NCI-H460 (cell line): Measurements from ENCODE around the gene RAVER2. TPM values are rescaled to one million over a fixed set of nuclear protein-coding genes. Genes with fewer than 3 reads are reported as not detected.
"Not testable (repeated sequence)": the region's sequence is repeated elsewhere in the genome, so short reads cannot be mapped to it uniquely, and the experiment has no call there.

Source experiments
- DNase-seq: peaks from one replicate; pipeline ENCODE4 v3.0.0-alpha.2; 2016; ENCODE audit warnings: low read depth; ENCODE audit errors: extremely low read depth
- total RNA-seq: library from RNA; depleted of rRNA; stranded (reverse); fragments of >200 nt; shearing (Covaris generic); gene quantifications from 2 replicates; pipeline ENCODE4 v1.2.3, GENCODE V29; 2014

Gene RAVER2
- total RNA-seq, 1 experiment from 2014 or later, result 13.2 TPM

GRCh38 chr1:64801851-64802523 lies 57.1 kb downstream of the RAVER2 start:
- no peak for DNase-seq

DNA sequence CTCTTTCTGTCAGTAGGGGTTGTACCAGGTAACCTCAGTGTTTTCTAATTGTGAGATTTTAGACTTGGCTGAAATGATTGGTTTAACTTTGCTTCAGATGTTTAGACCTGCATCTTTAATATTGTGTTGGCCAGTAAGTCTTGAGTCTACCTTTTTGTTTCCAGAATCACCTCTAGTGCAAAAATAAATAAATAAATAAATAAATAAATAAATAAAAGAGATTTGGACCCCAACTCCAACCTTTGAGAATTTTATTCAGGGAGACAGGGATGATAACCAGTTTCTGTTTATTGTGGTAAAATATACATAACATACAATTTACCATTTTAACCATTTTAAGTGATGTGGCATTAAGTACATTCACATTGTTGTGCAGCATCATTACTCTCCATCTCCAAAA lies 64.4 kb downstream of the RAVER2 start:
- no peak for DNase-seq

DNA sequence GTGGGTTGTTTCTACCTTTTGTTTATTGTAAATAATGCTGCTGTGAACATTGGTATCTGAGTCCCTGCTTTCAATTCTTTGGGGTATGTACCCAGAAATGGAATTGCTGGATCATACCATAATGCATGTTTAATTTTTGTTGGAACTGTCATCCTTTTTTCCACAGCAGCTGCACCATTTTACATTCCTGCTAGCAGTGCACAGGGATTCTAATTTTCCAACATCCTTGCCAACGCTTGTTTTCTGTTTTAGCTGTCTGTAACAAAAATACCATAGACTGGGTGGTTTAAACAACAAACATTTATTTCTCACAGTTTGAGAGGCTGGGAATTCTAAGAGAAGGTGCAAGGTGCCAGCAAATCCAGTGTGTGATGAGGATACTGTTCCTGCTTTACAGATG lies 65.1 kb downstream of the RAVER2 start:
- no peak for DNase-seq

DNA sequence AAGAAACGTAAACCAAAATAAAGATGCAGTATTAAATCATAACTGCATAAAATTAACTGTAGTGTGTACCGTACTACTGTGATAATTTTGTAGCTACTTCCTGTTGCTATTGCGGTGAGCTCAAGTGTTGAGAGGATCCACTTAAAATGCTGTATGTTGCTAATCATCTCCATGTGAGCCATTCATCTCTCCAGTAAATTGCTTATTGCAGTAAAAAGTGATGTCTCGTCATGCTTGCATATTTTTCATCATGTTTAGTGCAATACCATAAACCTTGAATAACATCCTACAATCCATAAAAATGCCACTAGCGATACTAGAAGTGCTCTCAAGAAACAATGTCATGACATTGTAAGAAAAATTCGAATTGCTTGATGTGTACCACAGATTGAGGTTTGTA lies 66.3 kb downstream of the RAVER2 start:
- DNase-seq, result no peak

DNA sequence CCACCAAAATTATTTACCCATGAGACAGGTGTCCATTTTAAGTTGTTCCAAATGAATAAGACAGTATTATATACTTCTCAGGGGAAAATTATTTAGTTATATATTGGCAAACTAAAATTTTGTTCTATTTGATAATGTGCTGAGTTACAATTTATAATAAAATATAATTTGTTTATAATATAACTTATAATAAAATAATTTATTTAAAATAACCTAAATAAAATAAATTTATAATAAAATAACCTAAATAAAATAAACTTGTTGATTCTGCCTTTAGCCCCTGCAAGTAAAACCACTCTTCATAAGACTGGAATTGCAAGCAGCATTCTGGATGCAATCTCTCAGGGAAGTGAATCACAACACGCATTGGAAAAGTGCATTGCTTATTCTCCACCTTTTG lies 69.6 kb downstream of the RAVER2 start:
- no peak for DNase-seq

GRCh38 chr1:64817364-64817763 lies 72.5 kb downstream of the RAVER2 start:
- DNase-seq, result not testable (repeated sequence)

DNA sequence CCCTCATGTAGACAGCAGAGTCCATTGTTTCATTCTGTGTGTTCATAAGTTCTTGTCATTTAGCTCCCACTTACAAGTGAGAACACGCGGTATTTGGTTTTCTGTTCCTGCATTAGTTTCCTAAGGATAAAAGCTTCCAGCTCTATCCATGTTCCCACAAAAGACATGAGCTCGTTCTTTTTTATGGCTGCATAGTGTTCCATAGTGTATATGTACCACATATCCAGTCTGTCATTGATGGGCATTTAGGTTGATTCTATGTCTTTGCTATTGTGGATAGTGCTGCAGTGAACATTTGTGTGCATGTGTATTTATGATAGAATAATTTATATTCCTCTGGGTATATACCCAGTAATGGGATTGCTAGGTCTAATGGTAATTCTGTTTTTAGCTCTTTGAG lies 75.7 kb downstream of the RAVER2 start:
- not testable (repeated sequence) for DNase-seq

- DNase-seq, result no peak
Measured at GRCh38 chr1:64822621-64823020, 77.7 kb downstream of the RAVER2 start.

DNA sequence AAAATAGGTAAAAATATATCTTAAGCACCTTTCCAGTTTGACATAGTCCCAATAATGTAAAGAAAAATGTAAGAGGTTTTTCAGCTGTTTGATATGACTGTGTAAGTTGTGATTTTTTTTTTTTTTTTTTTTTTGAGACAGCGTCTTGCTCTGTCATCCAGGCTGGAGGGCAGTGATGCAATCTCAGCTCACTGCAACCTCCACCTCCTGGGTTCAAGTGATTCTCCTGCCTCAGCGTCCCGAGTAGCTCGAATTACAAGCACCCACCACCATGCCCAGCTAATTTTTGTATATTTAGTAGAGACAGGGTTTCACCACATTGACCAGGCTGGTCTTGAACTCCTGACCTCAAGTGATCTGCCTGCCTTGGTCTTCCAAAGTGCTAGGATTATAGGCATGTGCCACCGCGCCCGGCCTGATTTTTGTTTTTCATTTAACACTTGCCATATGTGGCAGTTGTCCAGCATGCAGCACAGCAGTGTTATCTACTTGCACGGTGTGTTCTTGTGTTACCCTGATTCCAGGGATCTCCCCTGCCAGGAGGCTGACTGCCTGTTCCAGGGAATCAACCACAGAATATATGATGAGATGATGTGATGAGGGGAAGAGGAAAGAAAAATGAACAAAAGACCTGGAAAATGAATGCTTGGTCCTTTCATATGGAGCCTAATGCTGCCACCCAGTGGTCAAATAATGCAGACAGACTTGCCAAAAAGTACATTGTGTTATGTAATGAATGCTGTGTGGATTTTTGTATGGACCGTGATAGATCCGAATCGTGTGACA lies 79.0 kb downstream of the RAVER2 start:
- DNase-seq, result peak; percentile 77

DNA sequence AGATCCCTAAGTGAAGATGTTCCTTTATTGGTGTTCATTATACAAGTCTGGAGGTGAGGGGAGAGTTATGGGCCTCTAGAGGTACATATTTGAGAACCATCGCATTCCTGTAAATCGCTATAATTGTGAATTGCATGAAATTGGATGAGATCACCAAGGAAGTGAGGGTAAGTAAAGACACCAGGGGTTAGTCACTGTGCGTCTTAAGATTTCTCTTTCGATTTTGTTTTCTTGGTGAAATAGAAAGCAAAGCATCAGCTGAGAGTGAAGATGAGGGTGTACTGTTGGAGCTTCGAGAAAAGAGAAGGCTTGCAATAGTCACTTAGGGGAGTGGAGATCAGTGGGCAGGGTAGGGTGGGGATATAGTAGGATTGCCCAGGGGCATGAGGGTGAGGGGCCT lies 82.1 kb downstream of the RAVER2 start:
- DNase-seq, result no peak

DNA sequence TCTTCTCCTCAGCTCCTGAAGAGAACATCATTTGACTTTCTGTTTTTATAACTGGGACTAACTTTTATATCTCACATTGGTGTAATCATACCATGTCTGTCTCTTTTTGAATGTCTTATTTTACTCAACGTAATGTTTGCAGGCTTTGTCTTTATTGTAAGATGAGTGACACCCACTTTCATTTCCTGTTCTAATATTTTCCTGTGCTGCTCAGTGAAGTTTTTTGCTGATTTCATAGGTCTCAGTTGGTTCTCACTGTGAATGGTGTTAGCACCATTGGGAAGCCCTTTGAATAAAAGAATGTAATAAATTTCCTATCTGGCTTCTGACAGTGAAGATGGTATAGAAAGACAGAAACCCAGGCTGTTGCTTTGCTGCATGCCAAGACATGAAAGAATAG lies 84.0 kb downstream of the RAVER2 start:
- no peak for DNase-seq

DNA sequence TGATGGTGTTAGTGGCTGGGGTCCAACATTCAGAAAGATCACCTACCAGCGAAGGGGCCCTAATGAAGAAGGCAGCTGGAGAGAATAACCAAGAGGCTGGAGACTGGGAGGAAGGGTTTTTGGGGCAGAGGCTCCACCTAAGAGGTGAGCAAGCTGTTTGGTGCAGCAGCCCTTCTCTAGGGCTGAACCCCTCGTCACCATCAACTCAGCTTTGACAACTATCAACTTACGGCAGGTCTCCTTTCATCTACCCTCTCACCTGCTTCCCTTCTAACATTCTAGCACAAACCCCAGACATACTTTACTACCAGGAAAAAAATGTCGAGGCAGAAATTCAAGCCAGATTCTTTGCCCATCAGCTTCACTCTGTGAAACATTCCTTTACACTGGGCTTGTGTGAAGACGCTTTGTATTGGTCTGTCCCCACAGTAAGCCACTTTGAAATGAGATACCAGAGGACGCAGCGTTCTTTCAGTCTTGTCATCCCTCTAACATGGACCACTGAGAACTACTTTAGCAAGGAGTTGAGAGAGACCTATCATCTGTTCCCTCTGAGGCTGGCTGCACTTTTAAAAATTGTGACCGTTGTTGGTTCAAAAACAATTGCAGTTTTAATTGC lies 84.6 kb downstream of the RAVER2 start:
- DNase-seq, result no peak

GRCh38 chr1:64830030-64830651 lies 85.3 kb downstream of the RAVER2 start:
- no peak for DNase-seq

- DNase-seq, result no peak
Measured at GRCh38 chr1:64834734-64835133, 89.9 kb downstream of the RAVER2 start.

- DNase-seq, result no peak
Measured at GRCh38 chr1:64836802-64837201, 91.9 kb downstream of the RAVER2 start.

- DNase-seq, result no peak
Measured at GRCh38 chr1:64838486-64838885, 93.6 kb downstream of the RAVER2 start.

DNA sequence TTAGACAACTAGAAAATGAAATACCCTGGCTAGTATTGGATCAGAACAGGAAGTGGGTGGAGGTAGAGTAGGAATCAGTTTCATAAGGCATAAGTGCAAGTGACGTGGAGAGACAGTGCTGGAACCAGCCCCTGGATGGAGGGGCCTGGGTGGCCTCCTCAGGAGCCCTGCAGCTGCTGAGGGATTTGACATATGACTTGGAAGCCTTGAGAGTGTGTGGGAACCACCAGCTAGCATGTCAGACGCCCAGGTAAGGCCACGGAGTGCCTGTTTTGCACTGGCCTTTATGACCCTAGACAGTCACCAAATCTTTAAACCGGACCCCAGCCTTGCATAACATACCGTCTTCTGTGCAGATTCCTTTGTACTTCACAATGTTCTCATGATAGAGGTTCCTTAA lies 94.4 kb downstream of the RAVER2 start:
- no peak for DNase-seq

- no peak for DNase-seq
Measured at GRCh38 chr1:64839732-64840405, 95.0 kb downstream of the RAVER2 start.

DNA sequence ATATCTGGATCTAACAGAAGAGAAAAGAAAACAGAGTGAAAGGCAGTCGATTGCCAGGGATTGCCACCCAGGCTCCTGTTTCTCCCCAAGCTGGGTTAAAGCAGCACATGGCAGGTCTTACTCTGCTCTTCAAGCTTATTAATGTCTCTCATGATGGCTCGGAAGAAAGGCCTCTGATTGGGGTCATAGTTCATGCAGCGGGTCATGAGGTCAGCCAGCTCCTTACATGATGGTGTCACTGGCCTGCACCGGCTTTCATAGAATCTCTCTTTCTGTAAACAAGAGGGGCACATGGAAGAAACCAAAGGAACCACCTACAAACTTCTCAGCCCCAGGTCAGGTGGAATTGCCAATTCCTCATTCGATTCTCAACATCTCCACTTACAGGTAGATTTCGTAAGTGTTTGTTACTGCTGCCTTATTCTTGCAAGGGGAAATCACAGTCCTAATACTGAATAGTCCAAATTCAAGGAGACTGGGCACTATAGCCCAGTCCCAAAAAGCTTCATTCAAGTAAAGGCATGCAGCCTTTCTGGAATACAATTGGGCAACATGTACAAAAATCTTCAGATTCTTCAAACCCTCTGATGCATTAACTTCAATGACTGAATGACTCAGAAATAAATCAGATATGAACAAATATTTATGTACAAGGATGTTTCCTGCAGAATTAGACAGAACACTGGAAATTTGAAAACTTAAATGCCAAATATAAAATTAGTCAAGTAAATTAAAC lies 96.6 kb downstream of the RAVER2 start:
- no peak for DNase-seq

DNA sequence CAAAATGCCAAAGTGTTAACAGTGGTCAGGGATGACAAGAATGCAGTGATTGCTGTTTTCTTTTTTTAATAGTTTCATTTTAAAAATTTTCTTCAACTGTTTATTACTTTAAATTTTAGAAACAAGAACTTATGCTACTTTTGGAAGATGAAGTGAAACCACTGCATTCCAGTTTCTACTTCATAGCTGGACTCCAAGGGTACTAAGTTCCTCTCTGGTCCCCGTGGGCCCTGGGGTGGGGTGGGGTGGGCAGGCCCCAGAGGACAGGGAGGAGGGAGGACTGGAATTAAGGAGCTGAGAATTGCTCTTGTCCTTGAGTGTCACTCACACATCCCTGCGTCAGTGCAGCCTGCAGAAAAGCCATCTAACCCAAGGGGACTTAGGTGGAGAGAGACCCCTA lies 97.3 kb downstream of the RAVER2 start:
- no peak for DNase-seq
